ENCODE measurements around the gene C1QTNF8. TPM values are rescaled to one million over a fixed set of nuclear protein-coding genes. Genes with fewer than 3 reads are reported as not detected.

C1QTNF8 gene
- total RNA-seq, 1 experiment from 2014 or later: not detected

DNA sequence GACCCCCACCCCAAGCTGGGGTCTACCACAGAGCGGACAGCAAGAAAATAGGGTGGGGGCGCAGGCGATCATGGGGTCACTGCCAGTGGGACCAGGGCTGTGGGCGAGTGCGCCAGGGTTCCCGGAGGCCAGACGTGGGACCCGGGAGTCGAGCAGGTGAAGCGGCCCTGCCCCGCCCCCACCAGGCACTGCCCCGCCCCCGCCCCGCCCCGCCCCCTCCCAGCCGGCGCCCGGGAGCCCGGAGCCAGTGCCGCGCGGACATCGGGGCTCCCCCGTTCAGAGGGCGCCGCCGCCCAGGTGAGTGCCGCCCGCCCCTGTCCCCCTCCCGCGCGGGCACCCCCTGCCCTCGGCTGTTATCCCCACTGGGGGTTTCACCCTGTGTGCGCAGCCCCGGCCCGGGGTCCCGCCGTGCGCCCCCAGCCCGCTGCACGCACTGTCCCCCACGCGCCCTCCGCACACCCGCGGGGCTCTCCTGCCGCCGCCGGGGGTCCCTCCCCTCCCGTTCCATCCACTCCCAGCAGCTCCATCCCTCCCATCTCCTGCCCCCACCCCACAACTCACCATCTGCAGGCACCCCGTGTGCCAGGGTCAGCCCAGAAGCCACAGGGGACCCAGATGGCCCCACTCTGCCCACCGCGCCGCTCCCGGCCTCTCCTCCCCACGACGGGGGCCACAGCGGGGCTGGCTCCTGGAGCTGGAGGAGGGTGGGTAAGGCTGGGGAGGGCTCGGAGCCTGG, 23.4 kb downstream of the C1QTNF8 start, which contains the start of gene SSTR5:
SSTR5 (plus strand) TSS at position 222 of the 736 bp plus-strand sequence. CDS start 6,122 bp downstream, outside the sequence.
- Histone ChIP-seq H3K27ac (ENCODE audit: insufficient read length, low read depth, low read length) (no peak within 1 kb of the TSS), H2BK20ac (ENCODE audit: low read depth, low read length, poor library complexity, severe bottlenecking) (no peak within 1 kb of the TSS), H2BK120ac (ENCODE audit: low read depth, low read length, poor library complexity, severe bottlenecking) (no peak within 1 kb of the TSS), H3K9ac (ENCODE audit: extremely low read depth, insufficient read length, low read length) (no peak within 1 kb of the TSS), H3T11ph (ENCODE audit: low read length) (no peak within 1 kb of the TSS), H3K27me3 (ENCODE audit: insufficient read depth, low read length) (no peaks in the 10 kb centered on the region), H4K8ac (replicated peaks; ENCODE audit: insufficient read length, low read depth, low read length) (no peak within 1 kb of the TSS), H3K4ac (ENCODE audit: low read depth, low read length) (no peak within 1 kb of the TSS), H2AK5ac (ENCODE audit: insufficient read length, low read length) (no peak within 1 kb of the TSS), H2BK12ac (ENCODE audit: insufficient read length, low read depth, low read length) (no peak within 1 kb of the TSS), H4K91ac (ENCODE audit: insufficient read length, low read depth, low read length) (no peak within 1 kb of the TSS), H2AFZ (ENCODE audit: low read length) (no peak within 1 kb of the TSS), H3K14ac (ENCODE audit: insufficient read depth, low read length) (no peak within 1 kb of the TSS; the same call in 1 of the 2 replicates), H3K23ac (ENCODE audit: insufficient read length, low read depth, low read length) (no peak within 1 kb of the TSS), H4K5ac (ENCODE audit: insufficient read length, low read depth, low read length) (no peak within 1 kb of the TSS), H3K79me1 (ENCODE audit: insufficient read depth, low read depth, low read length, poor library complexity, severe bottlenecking) (no peaks in the 10 kb centered on the region), H3K4me1 (ENCODE audit: insufficient read depth, low read length) (no peaks in the 10 kb centered on the region), H3K18ac (ENCODE audit: insufficient read length, low read depth, low read length) (no peak within 1 kb of the TSS), H3K79me2 (ENCODE audit: insufficient read depth, low read length) (no peaks in the 10 kb centered on the region), H3K23me2 (ENCODE audit: insufficient read length, low read depth, low read length, poor library complexity, severe bottlenecking) (peaks cover 4% of the 10 kb centered on the region), H4K20me1 (ENCODE audit: control insufficient read depth, insufficient read depth, insufficient read length) (no peaks in the 10 kb centered on the region), H3K4me2 (ENCODE audit: insufficient read depth, insufficient read length, low read length) (peak within 1 kb of the TSS; percentile 47), H3K56ac (ENCODE audit: insufficient read length, low read depth, low read length) (no peak within 1 kb of the TSS), H2BK15ac (ENCODE audit: low read depth, low read length) (no peak within 1 kb of the TSS), H2BK5ac (ENCODE audit: insufficient read length, low read length) (no peak within 1 kb of the TSS), H3K9me3 (ENCODE audit: control insufficient read depth, low read depth, low read length) (no peaks in the 10 kb centered on the region)
- Mint-ChIP-seq H3K27ac (peak within 1 kb of the TSS in 1 of 3 experiments; percentile 65; a peak in 1 of 7 replicates), H3K4me3 (peak within 1 kb of the TSS; percentile 24 to 74), H3K4me1 (peaks cover 3 to 28% of the 10 kb centered on the region in 2 experiments), H3K9me3 (no peaks in the 10 kb centered on the region; a peak in 1 of 5 replicates), H3K27me3 (ENCODE audit: low read depth) (peaks cover 27% of the 10 kb centered on the region), H3K36me3 (ENCODE audit: insufficient read depth in 1 of 3, low read depth in 3 of 3) (no peaks in the 10 kb centered on the region; a peak in 2 of 7 replicates)
- WGBS (ENCODE audit: extremely low coverage, insufficient read length, low lambda C conversion rate): no CpG with 5 or more reads among the region's 59 CpGs
- DNase-seq: peak; percentile 66
- TF ChIP-seq, protein P1, sequence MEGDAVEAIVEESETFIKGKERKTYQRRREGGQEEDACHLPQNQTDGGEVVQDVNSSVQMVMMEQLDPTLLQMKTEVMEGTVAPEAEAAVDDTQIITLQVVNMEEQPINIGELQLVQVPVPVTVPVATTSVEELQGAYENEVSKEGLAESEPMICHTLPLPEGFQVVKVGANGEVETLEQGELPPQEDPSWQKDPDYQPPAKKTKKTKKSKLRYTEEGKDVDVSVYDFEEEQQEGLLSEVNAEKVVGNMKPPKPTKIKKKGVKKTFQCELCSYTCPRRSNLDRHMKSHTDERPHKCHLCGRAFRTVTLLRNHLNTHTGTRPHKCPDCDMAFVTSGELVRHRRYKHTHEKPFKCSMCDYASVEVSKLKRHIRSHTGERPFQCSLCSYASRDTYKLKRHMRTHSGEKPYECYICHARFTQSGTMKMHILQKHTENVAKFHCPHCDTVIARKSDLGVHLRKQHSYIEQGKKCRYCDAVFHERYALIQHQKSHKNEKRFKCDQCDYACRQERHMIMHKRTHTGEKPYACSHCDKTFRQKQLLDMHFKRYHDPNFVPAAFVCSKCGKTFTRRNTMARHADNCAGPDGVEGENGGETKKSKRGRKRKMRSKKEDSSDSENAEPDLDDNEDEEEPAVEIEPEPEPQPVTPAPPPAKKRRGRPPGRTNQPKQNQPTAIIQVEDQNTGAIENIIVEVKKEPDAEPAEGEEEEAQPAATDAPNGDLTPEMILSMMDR (conservative IDR thresholded peaks at IDR 0.05): no peak
